SK-N-SH (cell line): ENCODE results near the gene LIN52. TPM values are rescaled to one million over a fixed set of nuclear protein-coding genes. Genes with fewer than 3 reads are reported as not detected.

Experiments
- CTCF ChIA-PET: fragments of 300-600, 350-600 bp; formaldehyde crosslinking; extraction: SDS; loops from one replicate; lab custom pipeline; 2021; lab: Yijun Ruan, JAX
- POLR2A ChIA-PET: fragments of 350-600 bp; sonication (Branson Sonifier 250); formaldehyde crosslinking; extraction: SDS; loops from one replicate; lab custom pipeline; 2020; ENCODE audit warnings: antibody characterized with exemption, inconsistent platforms; lab: Yijun Ruan, JAX
- DNase-seq: peaks from one replicate; pipeline ENCODE4 v3.0.0; 2012
- H2AFZ ChIP-seq: fragments of 200-600 bp; sonication (generic); 2 replicates; pipeline ENCODE4 v1.8.1; 2016; ENCODE audit warnings: antibody characterized with exemption, mild to moderate bottlenecking, low read depth
- H3F3A ChIP-seq: fragments of 200-600 bp; sonication (generic); replicated peaks from 2 replicates; pipeline ENCODE3; 2016; ENCODE audit warnings: antibody characterized with exemption, mild to moderate bottlenecking; ENCODE audit not compliant: insufficient read depth
- H3K27ac ChIP-seq, 2 experiments: fragments of 200-500 bp in 1 of 2; fragments of 200-600 bp in 1 of 2; sonication (Bioruptor generic) in 1 of 2; sonication (generic), shearing (Covaris generic) in 1 of 2; 2 replicates each; pipeline versions ENCODE4 v1.5.1 to v1.6.1; 2014 to 2016; ENCODE audit warnings: low read depth in 2 of 2, inconsistent platforms in 1 of 2, low read length in 1 of 2, mild to moderate bottlenecking in 1 of 2, mixed read lengths in 1 of 2
- H3K27me3 ChIP-seq: fragments of 200-600 bp; sonication (generic), shearing (Covaris generic); 2 replicates; pipeline ENCODE4 v1.6.1; 2016; ENCODE audit warnings: mixed run types; ENCODE audit not compliant: insufficient read depth
- H3K36me3 ChIP-seq, 2 experiments: fragments of 200-500 bp in 1 of 2; fragments of 200-600 bp in 1 of 2; sonication (Bioruptor generic) in 1 of 2; sonication (generic) in 1 of 2; replicated peaks in 1 of 2; 2 replicates each; pipeline versions ENCODE3 to v1.5.1; 2014 to 2016; ENCODE audit warnings: low read length in 1 of 2, mild to moderate bottlenecking in 1 of 2; ENCODE audit not compliant: insufficient read depth in 2 of 2, control insufficient read depth in 1 of 2
- H3K4me1 ChIP-seq, 2 experiments: fragments of 200-500 bp in 1 of 2; fragments of 200-600 bp in 1 of 2; sonication (Bioruptor generic) in 1 of 2; sonication (generic), shearing (Covaris generic) in 1 of 2; 2 replicates each; pipeline versions ENCODE4 v1.5.1 to v1.6.1; 2014 to 2016; ENCODE audit warnings: low read depth in 1 of 2, low read length in 1 of 2, mixed run types in 1 of 2; ENCODE audit not compliant: insufficient read depth in 2 of 2, control insufficient read depth in 1 of 2
- H3K4me2 ChIP-seq: fragments of 200-600 bp; sonication (generic), shearing (Covaris generic); 2 replicates; pipeline ENCODE4 v1.6.1; 2017; ENCODE audit warnings: mixed run types
- H3K4me3 ChIP-seq, 2 experiments: fragments of 200-500 bp in 1 of 2; fragments of 200-600 bp in 1 of 2; sonication (Bioruptor generic) in 1 of 2; sonication (generic), shearing (Covaris generic) in 1 of 2; 2 replicates each; pipeline versions ENCODE4 v1.5.1 to v1.8.1; 2014 to 2016; ENCODE audit warnings: low read depth in 2 of 2, inconsistent platforms in 1 of 2, low read length in 1 of 2, mild to moderate bottlenecking in 1 of 2, mixed read lengths in 1 of 2, moderate library complexity in 1 of 2
- H3K79me2 ChIP-seq: fragments of 200-600 bp; sonication (generic); 2 replicates; pipeline ENCODE4 v1.8.1; 2017; ENCODE audit warnings: mild to moderate bottlenecking; ENCODE audit not compliant: insufficient read depth
- H3K9ac ChIP-seq: fragments of 200-600 bp; sonication (generic); 2 replicates; pipeline ENCODE4 v1.6.1; 2017; ENCODE audit warnings: mixed run types
- H3K9me2 ChIP-seq: fragments of 200-600 bp; sonication (generic); 2 replicates; pipeline ENCODE4 v1.6.1; 2017; ENCODE audit warnings: mixed run types
- H3K9me3 ChIP-seq: fragments of 200-600 bp; sonication (generic); 2 replicates; pipeline ENCODE4 v1.6.1; 2017; ENCODE audit warnings: mixed run types, mild to moderate bottlenecking, moderate library complexity
- H4K20me1 ChIP-seq: fragments of 200-600 bp; sonication (generic); 2 replicates; pipeline ENCODE4 v1.6.1; 2017; ENCODE audit warnings: mild to moderate bottlenecking, mixed run types; ENCODE audit not compliant: insufficient read depth
- ELF1 ChIP-seq: IDR thresholded peaks from 2 replicates; pipeline ENCODE4 v1.4.0; 2012
- EP300 ChIP-seq, 2 experiments: IDR thresholded peaks; 2 replicates each; pipeline versions ENCODE4 v1.4.0 to v1.6.1; 2012; ENCODE audit warnings: borderline replicate concordance in 1 of 2, low read depth in 1 of 2, low read length in 1 of 2
- EZH2phosphoT487 ChIP-seq: fragments of 200-600 bp; sonication (generic); IDR thresholded peaks from 2 replicates; pipeline ENCODE4 v1.6.1; 2017; ENCODE audit warnings: low read depth, mixed run types, mild to moderate bottlenecking, antibody characterized with exemption, moderate library complexity, borderline replicate concordance
- FOXJ3 ChIP-seq: sonication (generic); formaldehyde crosslinking; IDR thresholded peaks from 2 replicates; pipeline ENCODE4 v1.5.1; 2020; ENCODE audit warnings: mild to moderate bottlenecking, missing genetic modification reagents
- FOXM1 ChIP-seq: IDR thresholded peaks from 2 replicates; pipeline ENCODE4 v1.4.0; 2012; ENCODE audit warnings: low read depth, mild to moderate bottlenecking
- GATA2 ChIP-seq: sonication (generic); formaldehyde crosslinking; IDR thresholded peaks from 2 replicates; pipeline ENCODE4 v1.5.0; 2020; ENCODE audit warnings: mild to moderate bottlenecking, missing genetic modification reagents
- JUND ChIP-seq: IDR thresholded peaks from 2 replicates; pipeline ENCODE4 v1.4.0; 2012
- MAX ChIP-seq: IDR thresholded peaks from 2 replicates; pipeline ENCODE4 v1.4.0; 2012; ENCODE audit warnings: low read depth
- NFIC ChIP-seq: IDR thresholded peaks from 2 replicates; pipeline ENCODE4 v1.4.0; 2012; ENCODE audit warnings: borderline replicate concordance
- NRF1 ChIP-seq: IDR thresholded peaks from 2 replicates; pipeline ENCODE4 v1.6.1; 2012; ENCODE audit warnings: low read depth, mild to moderate bottlenecking, low read length
- POLR2AphosphoS5 ChIP-seq: IDR thresholded peaks from 2 replicates; pipeline ENCODE4 v1.6.1; 2012; ENCODE audit warnings: low read depth, low read length
- RAD21 ChIP-seq: IDR thresholded peaks from 2 replicates; pipeline ENCODE4 v1.6.1; 2012; ENCODE audit warnings: mild to moderate bottlenecking, low read length
- RCOR1 ChIP-seq: fragments of 150-350 bp; IDR thresholded peaks from 2 replicates; pipeline ENCODE4 v1.6.1; 2017; ENCODE audit warnings: antibody characterized with exemption, low read length
- SIN3A ChIP-seq: IDR thresholded peaks from 2 replicates; pipeline ENCODE4 v1.6.1; 2012; ENCODE audit warnings: low read depth, mild to moderate bottlenecking, low read length, moderate library complexity, borderline replicate concordance
- TEAD4 ChIP-seq: IDR thresholded peaks from 2 replicates; pipeline ENCODE4 v1.4.0; 2012; ENCODE audit warnings: mild to moderate bottlenecking, borderline replicate concordance; ENCODE audit not compliant: insufficient read depth
- YY1 ChIP-seq: IDR thresholded peaks from 2 replicates; pipeline ENCODE4 v1.4.0; 2012; ENCODE audit warnings: low read depth, mild to moderate bottlenecking
- ZBTB33 ChIP-seq: IDR thresholded peaks from 2 replicates; pipeline ENCODE4 v1.4.0; 2012; ENCODE audit warnings: low read depth, borderline replicate concordance
- WGBS: methylation state at CpG from one replicate; pipeline ENCODE4 v1.1.6; 2017; ENCODE audit warnings: low lambda C conversion rate; 5-methylcytosine and 5-hydroxymethylcytosine counted together
- polyA plus RNA-seq, 3 experiments: library from polyadenylated mRNA; depleted of rRNA; stranded (reverse); fragments of >200 nt; gene quantifications; 2 replicates each; pipeline ENCODE4 v1.2.3, GENCODE V29; 2012

Gene LIN52
- polyA plus RNA-seq, 1 of the 3 experiments (the other 2 are of a cell fraction): 4.9 TPM

GRCh38 chr14:74155287-74155686, 70.5 kb downstream of the LIN52 start:
- DNase-seq: no peak
- Histone ChIP-seq H2AFZ (no peak overlapping the region), H3F3A (no peaks in the 10 kb centered on the region), H3K36me3 (no peaks in the 10 kb centered on the region), H3K27me3 (no peaks in the 10 kb centered on the region), H3K9me3 (no peaks in the 10 kb centered on the region), H3K9ac (no peak overlapping the region), H4K20me1 (no peaks in the 10 kb centered on the region), H3K4me2 (no peak overlapping the region), H3K27ac (no peak overlapping the region), H3K79me2 (no peaks in the 10 kb centered on the region), H3K4me1 (no peaks in the 10 kb centered on the region), H3K9me2 (no peaks in the 10 kb centered on the region), H3K4me3 (no peak overlapping the region)
- ChIA-PET POLR2A (no interaction called here), CTCF (interaction anchor here (0.7 to 1.8 kb wide), 3 partner anchors 9 to 102 kb away, joined by 3 to 6 read pairs (median 4); no protein-coding TSS in a partner anchor)
- 81% methylated on average over 6 of the region's 6 CpGs for WGBS
- TF ChIP-seq RAD21 (no peak), EP300 (IDR thresholded peaks at IDR 0.05; ENCODE audit: borderline replicate concordance in 1 of 2, low read depth in 1 of 2, low read length in 1 of 2) (no peak), SIN3A (no peak), YY1 (no peak), FOXJ3 (CRISPR knock-in tag) (no peak), ELF1 (no peak), RCOR1 (no peak), ZBTB33 (no peak), GATA2 (CRISPR knock-in tag) (no peak), FOXM1 (no peak)

- H3K4me3 ChIP-seq: no peak overlapping the region
- no peaks in the 10 kb centered on the region for H4K20me1 ChIP-seq
- 95% methylated on average over 1 of the region's 1 CpG for WGBS
- TF ChIP-seq SIN3A: no peak
- no peak for TF ChIP-seq RCOR1
- TF ChIP-seq MAX: no peak
- no peak for TF ChIP-seq TEAD4
- no peak for TF ChIP-seq NFIC
- TF ChIP-seq YY1: no peak
- TF ChIP-seq POLR2AphosphoS5: no peak
- TF ChIP-seq EZH2phosphoT487: no peak
- TF ChIP-seq NRF1: no peak
- TF ChIP-seq JUND: no peak
- no peaks in the 10 kb centered on the region for H3K79me2 ChIP-seq
- H3K9me3 ChIP-seq: no peaks in the 10 kb centered on the region
- no peaks in the 10 kb centered on the region for H3K9me2 ChIP-seq
- H3F3A ChIP-seq: no peaks in the 10 kb centered on the region
- H3K4me2 ChIP-seq: no peak overlapping the region
- no peaks in the 10 kb centered on the region for H3K4me1 ChIP-seq
- no peaks in the 10 kb centered on the region for H3K27me3 ChIP-seq
- no peak for DNase-seq
- no peak overlapping the region for H3K9ac ChIP-seq
- POLR2A ChIA-PET: no interaction called here
- CTCF ChIA-PET: interaction anchor here (0.7 to 1.4 kb wide), 2 partner anchors 15 to 101 kb away, joined by 3 to 6 read pairs; no protein-coding TSS in a partner anchor
- no peak overlapping the region for H3K27ac ChIP-seq
- H3K36me3 ChIP-seq: no peaks in the 10 kb centered on the region
- H2AFZ ChIP-seq: no peak overlapping the region
These were observed 71.0 kb downstream of the LIN52 start for GRCh38 chr14:74155749-74156148.
